Measurements from ENCODE around the gene TBC1D10B.
A peak's percentile ranks its signal among the peaks of the same experiment; 100 is the strongest.
"Not testable (repeated sequence)": the region's sequence is repeated elsewhere in the genome, so short reads cannot be mapped to it uniquely, and the experiment has no call there.

Gene TBC1D10B

DNA sequence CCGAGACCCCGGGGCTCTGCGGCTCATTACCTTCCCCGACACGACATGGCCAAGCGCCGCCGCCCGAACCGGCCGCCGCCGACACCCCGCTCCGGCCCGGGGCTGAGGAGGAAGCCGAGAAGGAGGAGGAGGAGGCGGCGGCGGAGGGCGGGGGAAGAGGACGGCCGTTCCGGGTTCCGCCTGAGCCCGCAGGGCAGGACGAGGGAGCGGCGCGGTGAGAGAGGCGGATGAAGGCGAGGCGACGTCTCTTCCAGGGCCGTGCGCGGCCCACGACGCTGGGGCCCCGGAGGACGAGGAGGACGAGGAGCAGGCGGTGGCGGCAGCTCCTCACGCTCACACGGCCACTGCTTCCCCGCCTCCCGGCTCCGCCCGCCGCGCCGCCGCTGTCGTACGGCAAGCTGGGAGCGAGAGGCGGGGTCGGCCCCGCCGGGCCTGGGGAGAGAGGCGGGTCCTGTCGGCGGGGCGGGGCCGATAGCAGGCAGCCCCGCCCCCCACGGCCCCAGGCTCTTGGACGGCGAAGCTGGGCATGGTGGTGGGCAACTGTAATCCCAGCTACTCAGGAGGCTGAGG is 35.2 kb downstream of the TBC1D10B start:
- DNase-seq (ENCODE audit: low read depth, low spot score), result peak; percentile 68

DNA sequence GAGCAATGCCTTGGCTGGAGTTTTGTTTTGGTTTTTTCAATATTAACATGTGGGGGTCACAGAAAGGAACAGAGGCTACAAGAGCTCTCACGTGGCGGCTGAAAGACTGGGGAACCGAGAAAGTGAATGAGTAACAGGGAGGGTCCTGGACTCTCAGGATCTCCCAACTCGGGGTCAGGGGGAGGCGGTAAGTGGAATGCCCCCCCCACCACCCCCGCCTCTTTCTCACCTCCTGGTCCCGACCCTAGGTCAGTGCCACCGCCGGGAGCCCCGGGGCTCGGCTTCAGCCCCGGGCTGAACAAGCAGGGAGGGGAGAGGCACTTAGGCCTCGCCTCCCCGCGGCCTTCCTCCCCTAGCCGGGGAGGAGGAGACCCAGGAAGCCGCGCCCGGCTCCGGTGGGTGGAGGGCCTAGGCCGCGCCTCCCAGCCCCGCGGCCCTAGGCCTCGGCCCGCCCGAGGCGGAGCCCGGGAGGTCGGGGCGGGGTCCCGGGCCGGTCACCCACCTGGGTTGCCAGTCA is 35.8 kb downstream of the TBC1D10B start:
- DNase-seq (ENCODE audit: low read depth, low spot score), result peak; percentile 68

DNA sequence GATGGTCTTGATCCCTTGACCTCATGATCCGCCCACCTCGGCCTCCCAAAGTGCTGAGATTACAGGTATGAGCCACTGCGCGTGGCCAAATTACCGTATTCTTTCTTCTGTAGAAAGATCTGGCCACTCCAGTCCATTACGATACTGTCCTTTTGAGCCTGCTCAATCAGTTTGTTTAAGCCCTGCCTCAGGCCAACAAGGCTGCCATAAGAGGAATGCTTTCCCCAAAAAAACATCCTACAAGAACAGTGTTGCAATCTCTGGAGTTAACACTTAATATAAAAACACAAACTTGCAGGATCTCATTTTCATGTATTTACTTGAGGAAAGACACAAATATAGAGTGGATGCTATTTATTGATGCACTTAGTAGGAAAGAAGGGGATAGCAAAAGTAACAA is 46.1 kb downstream of the TBC1D10B start:
- DNase-seq (ENCODE audit: low read depth, low spot score), result not testable (repeated sequence)

DNA sequence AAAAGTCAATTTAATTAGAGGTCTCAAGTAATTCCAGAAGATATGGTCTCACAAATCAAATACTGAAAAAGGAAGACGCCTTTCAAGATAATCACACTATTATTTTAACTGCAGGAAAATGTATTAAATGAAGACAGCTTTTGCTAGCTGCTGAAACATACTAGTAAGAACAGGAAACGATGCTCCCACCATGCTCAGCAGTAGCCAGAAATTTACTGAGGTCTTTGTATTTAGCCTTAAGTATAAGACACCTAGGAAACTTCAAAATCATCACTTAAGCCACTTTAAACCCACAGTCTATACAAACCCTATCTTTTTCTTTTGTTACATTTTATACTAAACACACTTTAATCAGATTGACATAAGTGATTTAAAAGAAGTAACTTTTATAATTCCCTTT is 51.6 kb downstream of the TBC1D10B start:
- not testable (repeated sequence) for DNase-seq (ENCODE audit: low read depth, low spot score)

DNA sequence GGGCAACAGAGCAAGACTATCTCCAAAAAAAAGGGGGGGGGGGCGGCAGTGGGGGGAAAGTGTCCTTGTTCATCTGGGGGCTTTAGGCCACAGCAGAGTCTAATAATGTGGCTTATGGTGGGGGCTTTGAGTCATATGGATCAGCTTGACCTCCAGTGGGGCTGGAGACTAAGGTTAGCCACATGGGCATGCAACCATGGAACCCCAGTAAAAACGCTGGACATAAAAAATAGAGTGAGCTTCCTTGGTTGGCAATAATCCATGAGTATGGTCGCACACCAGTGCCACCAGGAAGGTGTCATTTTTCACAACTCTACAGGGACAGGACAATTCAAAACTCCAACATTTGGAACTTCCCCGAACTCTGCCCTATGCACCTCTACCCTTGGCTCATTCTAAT is 59.4 kb downstream of the TBC1D10B start:
- not testable (repeated sequence) for DNase-seq (ENCODE audit: low read depth, low spot score)

DNA sequence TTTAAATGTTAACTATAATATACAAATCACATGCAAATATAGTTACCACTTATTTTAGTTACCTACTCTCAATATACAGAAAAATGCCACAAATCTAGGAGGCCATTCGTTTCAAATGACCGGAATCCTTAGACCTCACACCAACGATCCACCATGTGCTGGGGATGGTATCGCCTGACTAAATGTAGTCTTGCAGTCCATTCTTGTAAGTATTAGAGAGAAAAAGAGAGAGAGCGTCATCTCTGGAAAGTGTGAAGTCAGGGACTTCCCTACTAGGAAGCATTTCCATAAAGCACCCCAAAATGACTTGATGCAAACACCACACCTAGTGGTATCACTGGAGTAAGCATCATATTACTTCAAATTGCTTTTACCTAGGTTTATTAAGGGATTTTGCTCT is 61.0 kb downstream of the TBC1D10B start:
- DNase-seq (ENCODE audit: low read depth, low spot score), result not testable (repeated sequence)
